Heart left ventricle (tissue), 16 donors: Measurements from ENCODE around the gene PNCK. TPM values are rescaled to one million over a fixed set of nuclear protein-coding genes. Genes with fewer than 3 reads are reported as not detected.

Source experiments
- ATAC-seq, 4 donors: fragments of 200-7000 bp; cut with Tn5 transposase; one replicate each; pipeline ENCODE4 v1.9.1; 2020 to 2022; ENCODE audit warnings: moderate library complexity in 4 of 4, mild to moderate bottlenecking in 3 of 4, moderate number of reproducible peaks in 1 of 4
- DNase-seq, 5 donors: peaks; one replicate each; pipeline ENCODE4 v3.0.0-alpha.2; 2020
- H3K27ac ChIP-seq, 12 donors: fragments of 200-600 bp; sonication (generic) in 4 of 12; one replicate each; pipeline versions ENCODE4 v1.5.0 to v1.8.0; 2016 to 2022; ENCODE audit warnings: mild to moderate bottlenecking in 2 of 12
- H3K27me3 ChIP-seq, 9 donors: fragments of 200-600 bp; sonication (generic) in 2 of 9; one replicate each; pipeline versions ENCODE4 v1.5.1 to v1.8.0; 2016 to 2022; ENCODE audit warnings: mild to moderate bottlenecking in 3 of 9
- H3K36me3 ChIP-seq, 9 donors: fragments of 200-600 bp; sonication (generic) in 2 of 9; one replicate each; pipeline versions ENCODE4 v1.5.0 to v1.8.0; 2018 to 2022; ENCODE audit warnings: mild to moderate bottlenecking in 2 of 9
- H3K4me1 ChIP-seq, 12 donors: fragments of 200-600 bp; sonication (generic) in 4 of 12; one replicate each; pipeline versions ENCODE4 v1.5.0 to v1.8.0; 2016 to 2022; ENCODE audit warnings: mild to moderate bottlenecking in 3 of 12
- H3K4me3 ChIP-seq, 12 donors: fragments of 200-600 bp; sonication (generic) in 4 of 12; one replicate each; pipeline versions ENCODE4 v1.5.0 to v1.8.0; 2017 to 2022; ENCODE audit warnings: mild to moderate bottlenecking in 9 of 12, moderate library complexity in 4 of 12
- H3K9me3 ChIP-seq, 12 donors: fragments of 200-600 bp; sonication (generic) in 4 of 12; one replicate each; pipeline versions ENCODE4 v1.5.0 to v1.8.0; 2016 to 2022; ENCODE audit warnings: mild to moderate bottlenecking in 1 of 12
- POLR2A ChIP-seq, 2 donors: fragments of 450-650 bp; IDR thresholded peaks; one replicate each; pipeline ENCODE4 v1.6.1; 2017; ENCODE audit warnings: antibody characterized with exemption in 2 of 2, mild to moderate bottlenecking in 2 of 2, moderate library complexity in 2 of 2
- WGBS, 4 donors: extraction: QIAGEN DNeasy Blood & Tissue Kit in 2 of 4; methylation state at CpG; one replicate each; pipeline versions ENCODE4 v1.1.5 to v1.1.7; 2013 to 2018; 5-methylcytosine and 5-hydroxymethylcytosine counted together
- intact Hi-C, 10 donors: fragments of 100-400 bp; cut with DNase I; formaldehyde crosslinking; loops; one replicate each; pipeline versions ENCODE4 v1.11.1 to v1.14.2; 2022
- polyA plus RNA-seq, 2 donors: library from polyadenylated mRNA; stranded (reverse); fragments of 200-250 nt; gene quantifications; one replicate each; pipeline ENCODE4 v1.2.3, GENCODE V29; 2013
- total RNA-seq, 9 donors: library from RNA; depleted of rRNA in 2 of 9; stranded (reverse); fragments of >200 nt in 2 of 9; fragmentation: NEBNext Ultra II Directional in 3 of 9; extraction: Animal tissue kit (Norgen Biotek cat#: 25700) in 3 of 9; gene quantifications; one replicate each; pipeline versions ENCODE4 v1.1.0 to v1.2.4, GENCODE V29; 2016 to 2023
- TF ChIP-seq, protein P1 (sequence below), 12 donors: fragments of 200-600 bp; sonication (generic) in 4 of 12; IDR thresholded peaks; one replicate each; pipeline versions ENCODE4 v1.5.0 to v1.8.0; 2018 to 2022; ENCODE audit warnings: antibody characterized with exemption in 12 of 12, mild to moderate bottlenecking in 5 of 12
- donor health status: ischemic (EF 13 %, LVEDD 7.1; RV severe dilation, severe dysfunction).
- donor health status: healthy with polysubstance abuse.
- donor health status: DM: no; HTN: yes; CAD: no.
- donor health status: DM: no; HTN: no; CAD: no.
- donor health status: ischemic (EF 25% LVEDD 6.9; RV normal size, moderate dysfunction).
- donor health status: ischemic (EF 25% LVEDD 5.7; RV mildly dilated, moderate dysfunction).
- donor health status: healthy.
- donor health status: DM: yes; HTN: yes; CAD: no.
- donor health status: ischemic (EF 35%, LVEDD 5.7; RV mildly dilated, moderate dysfunction).
- donor health status: nonischemic (EF 11% LVEDD 7.7; RV severe dilation, severe dysfunction).
- donor health status: DM: yes; HTN: yes; CAD: no.
- donor health status: PGD.
- donor health status: ischemic (EF 29% LVEDD 5.4; RV normal size, mild dysfunction).
- donor health status: nonischemic (EF 23%, LVEDD 6.1; RV moderate dilation, normal function).

Gene PNCK
- total and polyA plus RNA-seq, 11 donors: 1.4 to 7.3 (median 6.4) TPM

DNA sequence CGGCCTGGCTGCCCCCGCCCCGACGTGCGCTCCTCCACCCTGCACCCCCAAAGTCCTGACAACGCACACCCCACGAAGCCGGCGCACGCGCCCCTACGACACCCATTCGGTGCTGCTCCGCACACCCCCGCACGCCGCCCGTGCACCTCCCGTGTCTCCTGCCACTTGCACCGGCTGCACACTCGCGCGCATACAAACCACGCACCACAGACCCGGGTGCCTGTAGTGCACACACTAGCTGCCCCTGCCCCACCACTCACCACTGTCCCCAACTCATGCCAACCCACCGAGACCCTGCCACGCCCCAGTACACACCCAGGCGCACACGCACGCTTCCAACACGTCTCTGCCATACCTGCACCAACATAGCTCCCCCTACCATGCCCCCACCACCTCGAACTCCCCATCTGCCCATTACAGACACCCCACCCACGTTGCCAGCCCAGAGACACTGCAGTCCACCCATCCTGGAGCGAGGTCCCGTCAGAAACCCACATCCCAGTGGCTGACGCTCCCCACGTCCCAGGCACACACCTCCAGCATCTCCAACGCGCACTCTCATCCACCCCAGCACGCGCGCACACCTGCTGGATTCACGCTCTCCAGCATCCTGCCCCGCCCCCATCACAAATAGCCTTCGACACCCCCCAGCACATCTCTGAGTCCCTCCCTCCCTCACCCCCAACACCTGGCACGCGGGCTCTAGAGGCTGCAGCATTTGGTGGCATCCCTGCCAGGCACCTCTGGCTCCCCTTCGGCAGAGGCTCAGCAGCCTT lies 30.8 kb downstream of the PNCK start:
- intact Hi-C loops: no loop called here
- no peak for TF ChIP-seq POLR2A (IDR thresholded peaks at IDR 0.05)
- TF ChIP-seq, protein P1, sequence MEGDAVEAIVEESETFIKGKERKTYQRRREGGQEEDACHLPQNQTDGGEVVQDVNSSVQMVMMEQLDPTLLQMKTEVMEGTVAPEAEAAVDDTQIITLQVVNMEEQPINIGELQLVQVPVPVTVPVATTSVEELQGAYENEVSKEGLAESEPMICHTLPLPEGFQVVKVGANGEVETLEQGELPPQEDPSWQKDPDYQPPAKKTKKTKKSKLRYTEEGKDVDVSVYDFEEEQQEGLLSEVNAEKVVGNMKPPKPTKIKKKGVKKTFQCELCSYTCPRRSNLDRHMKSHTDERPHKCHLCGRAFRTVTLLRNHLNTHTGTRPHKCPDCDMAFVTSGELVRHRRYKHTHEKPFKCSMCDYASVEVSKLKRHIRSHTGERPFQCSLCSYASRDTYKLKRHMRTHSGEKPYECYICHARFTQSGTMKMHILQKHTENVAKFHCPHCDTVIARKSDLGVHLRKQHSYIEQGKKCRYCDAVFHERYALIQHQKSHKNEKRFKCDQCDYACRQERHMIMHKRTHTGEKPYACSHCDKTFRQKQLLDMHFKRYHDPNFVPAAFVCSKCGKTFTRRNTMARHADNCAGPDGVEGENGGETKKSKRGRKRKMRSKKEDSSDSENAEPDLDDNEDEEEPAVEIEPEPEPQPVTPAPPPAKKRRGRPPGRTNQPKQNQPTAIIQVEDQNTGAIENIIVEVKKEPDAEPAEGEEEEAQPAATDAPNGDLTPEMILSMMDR (IDR thresholded peaks at IDR 0.05): no peak
- Histone ChIP-seq H3K27ac (no peak overlapping the region), H3K27me3 (peaks cover 3 to 70% (median 31%) of the 10 kb centered on the region in 9 donors), H3K36me3 (no peaks in the 10 kb centered on the region), H3K4me1 (peaks cover 0 to 35% (median 0%) of the 10 kb centered on the region in 12 donors), H3K4me3 (peak overlapping the region in 2 of 12 donors; percentile 23 to 33), H3K9me3 (no peaks in the 10 kb centered on the region)
- no peak for ATAC-seq
- WGBS, 4 donors: 3 to 53% (median 25%) methylated on average over 43 to 47 of the region's 48 CpGs
- peak in 1 of 5 donors; percentile 17 for DNase-seq

DNA sequence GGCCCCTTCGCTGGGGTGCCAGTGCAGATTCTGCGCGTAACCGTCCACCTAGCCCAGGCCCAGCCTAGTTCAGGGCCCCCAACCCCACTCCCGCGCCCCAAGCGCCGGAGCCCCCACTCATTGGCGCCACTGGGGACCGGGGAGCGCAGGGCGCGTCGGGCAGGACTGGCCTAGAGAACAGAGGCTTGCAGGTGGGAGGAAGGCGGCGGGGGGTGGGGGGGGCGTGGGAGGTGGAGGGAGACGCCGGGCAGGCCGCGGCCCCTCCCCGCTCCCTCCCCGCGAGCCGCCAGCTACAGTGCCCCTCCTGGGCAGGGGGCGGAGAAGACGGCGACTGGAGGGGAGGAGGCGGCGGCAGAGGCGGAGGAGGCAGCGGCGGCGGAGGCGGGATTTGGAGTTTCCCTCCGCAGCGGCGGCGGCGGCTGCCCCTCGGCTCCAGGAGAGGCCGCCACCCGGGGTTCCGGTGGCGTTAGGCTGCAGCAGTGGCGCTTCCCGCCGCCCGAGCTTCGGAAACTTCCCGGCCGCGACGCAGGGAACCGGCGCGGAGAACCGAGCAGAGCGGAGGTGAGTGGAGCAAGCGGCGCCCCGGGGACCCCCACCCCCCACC lies 31.5 kb downstream of the PNCK start:
- intact Hi-C loops: no loop called here
- TF ChIP-seq, protein P1 (IDR thresholded peaks at IDR 0.05): no peak
- no peak for TF ChIP-seq POLR2A (IDR thresholded peaks at IDR 0.05)
- 1 to 36% (median 9%) methylated on average over 21 to 61 of the region's 62 CpGs for WGBS, 4 donors
- peak overlapping the region in 6 of 12 donors; percentile 10 to 33 (median 20) for H3K4me3 ChIP-seq
- no peak for ATAC-seq
- no peak for DNase-seq
- H3K36me3 ChIP-seq: no peaks in the 10 kb centered on the region
- H3K27me3 ChIP-seq: peaks cover 3 to 63% (median 25%) of the 10 kb centered on the region in 9 donors
- H3K27ac ChIP-seq: no peak overlapping the region
- H3K4me1 ChIP-seq: peaks cover 0 to 28% (median 0%) of the 10 kb centered on the region in 12 donors
- no peaks in the 10 kb centered on the region for H3K9me3 ChIP-seq

DNA sequence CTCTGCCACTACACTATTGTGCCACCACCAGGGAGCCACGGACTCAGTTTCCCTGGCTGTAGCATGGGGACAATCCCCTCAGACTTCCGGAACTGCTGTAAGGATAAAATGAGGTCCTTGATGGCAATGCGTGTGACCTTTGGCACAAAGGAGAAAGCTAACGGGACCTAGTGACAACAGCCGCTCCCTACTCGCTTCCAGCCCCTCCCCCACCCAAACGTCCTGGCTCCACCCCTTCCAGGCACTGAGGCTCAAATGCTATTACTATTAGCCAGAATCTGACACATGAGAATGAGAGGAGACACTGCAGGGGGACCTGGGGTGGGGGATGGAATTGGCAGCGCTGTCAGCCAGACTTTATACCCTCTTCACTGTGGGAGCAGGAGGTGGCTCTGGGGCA lies 32.0 kb downstream of the PNCK start:
- Histone ChIP-seq H3K4me1 (peaks cover 0 to 23% (median 0%) of the 10 kb centered on the region in 12 donors), H3K4me3 (no peak overlapping the region), H3K36me3 (no peaks in the 10 kb centered on the region), H3K27me3 (peaks cover 3 to 58% (median 21%) of the 10 kb centered on the region in 9 donors), H3K9me3 (no peaks in the 10 kb centered on the region), H3K27ac (no peak overlapping the region)
- ATAC-seq: no peak
- TF ChIP-seq, protein P1 (IDR thresholded peaks at IDR 0.05): no peak
- no peak for TF ChIP-seq POLR2A (IDR thresholded peaks at IDR 0.05)
- 5 to 34% (median 20%) methylated on average over 7 to 8 of the region's 8 CpGs for WGBS, 4 donors
- DNase-seq: no peak
- intact Hi-C loops: no loop called here
